Endodermal cell (in vitro differentiated cells): Measurements from ENCODE around the gene THSD1. TPM values are rescaled to one million over a fixed set of nuclear protein-coding genes. Genes with fewer than 3 reads are reported as not detected.

Experiments
- DNase-seq: peaks from one replicate; pipeline ENCODE4 v3.0.0-alpha.2; 2017
- H3K27ac ChIP-seq: 2 replicates; pipeline ENCODE4 v1.5.1; 2013; ENCODE audit warnings: mild to moderate bottlenecking, low read depth, low read length, moderate library complexity
- H3K27me3 ChIP-seq: 2 replicates; pipeline ENCODE4 v1.6.1; 2013; ENCODE audit warnings: mild to moderate bottlenecking, low read length, moderate library complexity; ENCODE audit not compliant: insufficient read depth, control insufficient read depth, poor library complexity, severe bottlenecking
- H3K36me3 ChIP-seq: 2 replicates; pipeline ENCODE4 v1.7.0; 2013; ENCODE audit warnings: mild to moderate bottlenecking, low read length, moderate library complexity; ENCODE audit not compliant: control insufficient read depth, insufficient read depth
- H3K4me1 ChIP-seq: one replicate; pipeline ENCODE4 v1.7.0; 2013; ENCODE audit warnings: low read length; ENCODE audit not compliant: control insufficient read depth, insufficient read depth
- H3K4me3 ChIP-seq: 2 replicates; pipeline ENCODE4 v1.5.1; 2013; ENCODE audit warnings: mild to moderate bottlenecking, low read length, moderate library complexity
- H3K9ac ChIP-seq: 2 replicates; pipeline ENCODE4 v1.6.1; 2013; ENCODE audit warnings: mild to moderate bottlenecking, low read length, moderate library complexity; ENCODE audit not compliant: poor library complexity, severe bottlenecking; ENCODE audit errors: extremely low read depth
- H3K9me3 ChIP-seq: 2 replicates; pipeline ENCODE4 v1.6.1; 2013; ENCODE audit warnings: mild to moderate bottlenecking, low read length, moderate library complexity; ENCODE audit not compliant: control insufficient read depth
- H3K27ac Mint-ChIP-seq: 2 replicates; pipeline ENCODE4 v1.8.0; 2020; ENCODE audit warnings: mixed read lengths
- H3K27me3 Mint-ChIP-seq: 2 replicates; pipeline ENCODE4 v1.8.0; 2021; ENCODE audit warnings: mild to moderate bottlenecking, mixed read lengths; ENCODE audit not compliant: insufficient read depth
- H3K36me3 Mint-ChIP-seq: 2 replicates; pipeline ENCODE4 v1.8.0; 2020; ENCODE audit warnings: low read depth, mixed read lengths
- H3K4me1 Mint-ChIP-seq: 2 replicates; pipeline ENCODE4 v1.8.0; 2020; ENCODE audit warnings: mixed read lengths
- H3K4me3 Mint-ChIP-seq: 2 replicates; pipeline ENCODE4 v1.8.0; 2020; ENCODE audit warnings: mild to moderate bottlenecking, moderate library complexity, mixed read lengths
- H3K9me3 Mint-ChIP-seq: 2 replicates; pipeline ENCODE4 v1.8.0; 2020; ENCODE audit warnings: mild to moderate bottlenecking, mixed read lengths
- CTCF ChIP-seq: fragments of 200-600 bp; sonication (generic); conservative IDR thresholded peaks from 2 replicates; pipeline ENCODE4 v1.5.0; 2021; ENCODE audit warnings: antibody characterized with exemption, mild to moderate bottlenecking
- WGBS, 2 experiments: methylation state at CpG; one replicate each; pipeline versions ENCODE4 v1.1.5 to v1.1.7; 2013; ENCODE audit warnings: missing lambda C conversion rate in 2 of 2, mixed read lengths in 1 of 2; ENCODE audit not compliant: insufficient coverage in 1 of 2, insufficient read length in 1 of 2; 5-methylcytosine and 5-hydroxymethylcytosine counted together
- total RNA-seq, 2 donors: library from RNA; stranded (reverse); fragmentation: NEBNext Ultra II Directional in 1 of 2; extraction: Animal tissue kit (Norgen Biotek cat#: 25700) in 1 of 2; gene quantifications; 2 replicates in 1 of 2; 3 replicates in 1 of 2; pipeline ENCODE4 v1.2.1, GENCODE V29; 2021

THSD1 gene
- total RNA-seq, 2 donors from 2014 or later, result 0.48 to 0.73 TPM

- no peaks in the 10 kb centered on the region for H3K27me3 Mint-ChIP-seq
- TF ChIP-seq CTCF, result no peak
- H3K27ac ChIP-seq, result no peak overlapping the region
These were observed 49.6 kb downstream of the THSD1 start for GRCh38 chr13:52356327-52356726.

GRCh38 chr13:52353193-52353592, 52.8 kb downstream of the THSD1 start:
- no peak overlapping the region for H3K9ac ChIP-seq
- no peaks in the 10 kb centered on the region for H3K36me3 ChIP-seq
- TF ChIP-seq CTCF, result no peak
- Mint-ChIP-seq H3K4me1 (no peaks in the 10 kb centered on the region), H3K27ac (no peak overlapping the region), H3K27me3 (no peaks in the 10 kb centered on the region), H3K4me3 (no peak overlapping the region), H3K36me3 (no peaks in the 10 kb centered on the region), H3K9me3 (no peaks in the 10 kb centered on the region)
- 95 to 100% methylated on average over 1 of the region's 1 CpG for WGBS, 2 experiments
- no peak overlapping the region for H3K27ac ChIP-seq
- DNase-seq, result no peak
- no peak overlapping the region for H3K4me3 ChIP-seq
- no peaks in the 10 kb centered on the region for H3K9me3 ChIP-seq
- H3K4me1 ChIP-seq, result no peaks in the 10 kb centered on the region
- H3K27me3 ChIP-seq, result no peaks in the 10 kb centered on the region

More at GRCh38 chr13:52356327-52356726, 49.6 kb downstream of the THSD1 start:
- Histone ChIP-seq H3K27me3 (no peaks in the 10 kb centered on the region), H3K36me3 (no peaks in the 10 kb centered on the region), H3K4me1 (no peaks in the 10 kb centered on the region), H3K9ac (no peak overlapping the region), H3K9me3 (no peaks in the 10 kb centered on the region), H3K4me3 (no peak overlapping the region)
- H3K27ac Mint-ChIP-seq, result no peak overlapping the region
- no peak for DNase-seq
- H3K9me3 Mint-ChIP-seq, result no peaks in the 10 kb centered on the region
- H3K4me1 Mint-ChIP-seq, result no peaks in the 10 kb centered on the region
- no peak overlapping the region for H3K4me3 Mint-ChIP-seq
- WGBS, 2 experiments, result 91% methylated on average over 1 of the region's 2 CpGs; no CpG with 5 or more reads in 1 of the 2 experiments
- H3K36me3 Mint-ChIP-seq, result no peaks in the 10 kb centered on the region

- no peak overlapping the region for H3K4me3 ChIP-seq
- no peaks in the 10 kb centered on the region for H3K9me3 ChIP-seq
- Mint-ChIP-seq H3K4me3 (no peak overlapping the region), H3K27me3 (no peaks in the 10 kb centered on the region), H3K9me3 (no peaks in the 10 kb centered on the region), H3K27ac (no peak overlapping the region), H3K36me3 (no peaks in the 10 kb centered on the region), H3K4me1 (no peaks in the 10 kb centered on the region)
- no peaks in the 10 kb centered on the region for H3K27me3 ChIP-seq
- WGBS, 2 experiments, result 76 to 88% methylated on average over 4 to 5 of the region's 6 CpGs
- H3K36me3 ChIP-seq, result no peaks in the 10 kb centered on the region
- no peak overlapping the region for H3K9ac ChIP-seq
- H3K27ac ChIP-seq, result no peak overlapping the region
- DNase-seq, result no peak
- H3K4me1 ChIP-seq, result no peaks in the 10 kb centered on the region
- no peak for TF ChIP-seq CTCF
These were observed 56.8 kb downstream of the THSD1 start for GRCh38 chr13:52348983-52349780.
